Type B pancreatic cell (in vitro differentiated cells): ENCODE measurements around the gene RASA2. TPM values are rescaled to one million over a fixed set of nuclear protein-coding genes. Genes with fewer than 3 reads are reported as not detected.

ENCODE experiments used
- DNase-seq: peaks from one replicate; pipeline ENCODE4 v3.0.0; 2021; ENCODE audit warnings: mixed read lengths; ENCODE audit not compliant: unreplicated experiment; ENCODE audit errors: extremely low spot score
- H3K27ac Mint-ChIP-seq: 2 replicates; pipeline ENCODE4 v1.8.0; 2021; ENCODE audit warnings: mild to moderate bottlenecking, mixed read lengths
- H3K27me3 Mint-ChIP-seq: 2 replicates; pipeline ENCODE4 v1.8.0; 2021; ENCODE audit warnings: mixed read lengths
- H3K36me3 Mint-ChIP-seq: 2 replicates; pipeline ENCODE4 v1.8.0; 2021; ENCODE audit warnings: mixed read lengths
- H3K4me1 Mint-ChIP-seq: one replicate; pipeline ENCODE4 v1.8.0; 2021; ENCODE audit warnings: mixed read lengths; ENCODE audit not compliant: unreplicated experiment
- H3K4me3 Mint-ChIP-seq: 2 replicates; pipeline ENCODE4 v1.8.0; 2021; ENCODE audit warnings: mild to moderate bottlenecking, mixed read lengths
- H3K9me3 Mint-ChIP-seq: 2 replicates; pipeline ENCODE4 v1.8.0; 2021; ENCODE audit warnings: mixed read lengths
- total RNA-seq: library from RNA; stranded (reverse); gene quantifications from 2 replicates; pipeline ENCODE4 v1.2.1, GENCODE V29; 2021; ENCODE audit warnings: low replicate concordance
- TF ChIP-seq, protein P1 (sequence below): fragments of 200-600 bp; sonication (generic); conservative IDR thresholded peaks from 2 replicates; pipeline ENCODE4 v1.5.0; 2021; ENCODE audit warnings: antibody characterized with exemption, mild to moderate bottlenecking

RASA2 gene
- total RNA-seq, 1 donor from 2014 or later, result 20.3 TPM

DNA sequence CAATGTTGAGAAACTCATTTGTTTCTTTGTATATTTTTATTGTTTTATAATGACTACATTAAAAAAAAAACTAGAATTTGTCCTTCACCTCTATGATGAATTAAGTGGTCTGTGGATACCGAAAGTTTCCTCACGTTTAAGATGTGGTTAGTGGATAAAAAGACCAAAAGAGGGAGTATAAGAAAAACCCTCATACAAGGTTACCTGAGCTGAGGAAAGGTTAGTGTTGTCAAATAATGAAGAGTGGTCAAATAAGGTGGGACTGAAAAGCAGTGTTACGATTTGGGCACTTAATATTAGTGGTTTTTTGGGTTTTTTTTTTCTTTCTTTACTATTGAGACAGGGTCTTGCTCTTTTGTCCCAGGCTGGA, 21.2 kb downstream of the RASA2 start:
- no peak overlapping the region for H3K27ac Mint-ChIP-seq
- no peak overlapping the region for H3K4me3 Mint-ChIP-seq
- H3K36me3 Mint-ChIP-seq, result peaks cover 16% of the 10 kb centered on the region
- H3K4me1 Mint-ChIP-seq, result no peaks in the 10 kb centered on the region
- no peak for DNase-seq
- TF ChIP-seq, protein P1, sequence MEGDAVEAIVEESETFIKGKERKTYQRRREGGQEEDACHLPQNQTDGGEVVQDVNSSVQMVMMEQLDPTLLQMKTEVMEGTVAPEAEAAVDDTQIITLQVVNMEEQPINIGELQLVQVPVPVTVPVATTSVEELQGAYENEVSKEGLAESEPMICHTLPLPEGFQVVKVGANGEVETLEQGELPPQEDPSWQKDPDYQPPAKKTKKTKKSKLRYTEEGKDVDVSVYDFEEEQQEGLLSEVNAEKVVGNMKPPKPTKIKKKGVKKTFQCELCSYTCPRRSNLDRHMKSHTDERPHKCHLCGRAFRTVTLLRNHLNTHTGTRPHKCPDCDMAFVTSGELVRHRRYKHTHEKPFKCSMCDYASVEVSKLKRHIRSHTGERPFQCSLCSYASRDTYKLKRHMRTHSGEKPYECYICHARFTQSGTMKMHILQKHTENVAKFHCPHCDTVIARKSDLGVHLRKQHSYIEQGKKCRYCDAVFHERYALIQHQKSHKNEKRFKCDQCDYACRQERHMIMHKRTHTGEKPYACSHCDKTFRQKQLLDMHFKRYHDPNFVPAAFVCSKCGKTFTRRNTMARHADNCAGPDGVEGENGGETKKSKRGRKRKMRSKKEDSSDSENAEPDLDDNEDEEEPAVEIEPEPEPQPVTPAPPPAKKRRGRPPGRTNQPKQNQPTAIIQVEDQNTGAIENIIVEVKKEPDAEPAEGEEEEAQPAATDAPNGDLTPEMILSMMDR, result no peak
- no peaks in the 10 kb centered on the region for H3K9me3 Mint-ChIP-seq
- H3K27me3 Mint-ChIP-seq, result no peaks in the 10 kb centered on the region

DNA sequence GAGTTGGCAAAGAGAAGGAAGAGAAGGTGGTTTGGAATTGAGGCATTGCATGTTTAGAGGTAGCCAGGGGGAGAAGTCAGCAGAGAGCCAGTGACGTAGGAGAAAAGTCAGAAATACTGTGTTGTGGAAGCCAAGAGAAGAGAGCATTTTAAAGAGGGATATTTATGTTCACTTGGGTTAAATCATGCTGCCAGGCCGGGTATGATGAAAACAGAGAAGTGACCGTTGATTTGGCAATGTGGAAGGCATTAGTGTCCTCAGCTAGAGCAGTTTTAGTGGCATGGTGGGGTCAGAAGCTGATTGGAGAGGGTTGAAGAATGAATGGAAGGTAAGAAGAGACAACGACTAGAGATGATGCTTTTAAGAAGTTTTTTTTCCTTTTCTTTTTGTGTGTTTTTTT, 24.5 kb downstream of the RASA2 start:
- Mint-ChIP-seq H3K4me1 (no peaks in the 10 kb centered on the region), H3K27me3 (no peaks in the 10 kb centered on the region)
- TF ChIP-seq, protein P1, result no peak

DNA sequence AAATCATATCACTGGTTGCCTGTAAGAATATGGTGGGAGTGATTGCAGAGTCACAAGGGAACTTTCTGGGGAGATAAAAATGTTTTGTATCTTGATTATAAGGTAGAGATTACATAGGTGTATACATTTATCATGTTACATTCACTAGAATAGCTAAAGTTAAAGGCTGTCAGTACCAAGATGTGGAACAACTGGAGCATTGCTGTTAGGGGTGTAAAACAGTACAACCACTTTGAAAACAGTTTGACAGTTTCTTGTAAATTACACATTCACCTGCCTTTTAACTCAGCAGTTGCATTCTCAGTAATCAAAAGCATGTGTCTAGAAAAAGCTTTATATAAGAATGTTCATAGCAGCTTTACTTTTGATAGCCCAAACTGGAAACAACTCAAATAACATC, 27.6 kb downstream of the RASA2 start:
- DNase-seq, result no peak
- Mint-ChIP-seq H3K4me3 (no peak overlapping the region), H3K27ac (no peak overlapping the region), H3K36me3 (peaks cover 35% of the 10 kb centered on the region), H3K4me1 (no peaks in the 10 kb centered on the region), H3K27me3 (no peaks in the 10 kb centered on the region), H3K9me3 (no peaks in the 10 kb centered on the region)
- TF ChIP-seq, protein P1, result no peak

More for the DNA sequence above, 24.5 kb downstream of the RASA2 start:
- Mint-ChIP-seq H3K27ac (no peak overlapping the region), H3K36me3 (peaks cover 27% of the 10 kb centered on the region), H3K9me3 (no peaks in the 10 kb centered on the region), H3K4me3 (no peak overlapping the region)
- DNase-seq, result no peak

DNA sequence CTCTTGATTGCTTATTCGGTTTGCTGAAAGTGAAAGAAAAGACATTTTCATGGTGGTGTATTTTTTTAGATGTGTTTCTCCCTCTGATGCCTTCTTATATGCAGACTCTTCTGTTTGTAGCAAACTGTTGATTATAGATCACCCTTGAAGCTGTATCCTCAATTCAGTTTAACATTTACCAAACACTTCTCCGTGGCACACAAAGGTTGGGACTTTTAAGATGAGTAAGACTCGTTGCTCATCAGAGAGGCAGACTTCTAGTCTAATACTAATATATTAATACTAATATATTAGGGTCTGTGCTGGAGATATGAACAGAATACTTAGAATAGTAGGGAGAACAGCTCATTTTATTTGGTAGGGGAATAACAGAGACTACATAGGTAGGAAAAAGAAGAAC, 32.8 kb downstream of the RASA2 start:
- Mint-ChIP-seq H3K4me1 (no peaks in the 10 kb centered on the region), H3K36me3 (peaks cover 24% of the 10 kb centered on the region), H3K4me3 (no peak overlapping the region), H3K27ac (no peak overlapping the region), H3K9me3 (no peaks in the 10 kb centered on the region), H3K27me3 (no peaks in the 10 kb centered on the region)
- DNase-seq, result no peak
- TF ChIP-seq, protein P1, result no peak

DNA sequence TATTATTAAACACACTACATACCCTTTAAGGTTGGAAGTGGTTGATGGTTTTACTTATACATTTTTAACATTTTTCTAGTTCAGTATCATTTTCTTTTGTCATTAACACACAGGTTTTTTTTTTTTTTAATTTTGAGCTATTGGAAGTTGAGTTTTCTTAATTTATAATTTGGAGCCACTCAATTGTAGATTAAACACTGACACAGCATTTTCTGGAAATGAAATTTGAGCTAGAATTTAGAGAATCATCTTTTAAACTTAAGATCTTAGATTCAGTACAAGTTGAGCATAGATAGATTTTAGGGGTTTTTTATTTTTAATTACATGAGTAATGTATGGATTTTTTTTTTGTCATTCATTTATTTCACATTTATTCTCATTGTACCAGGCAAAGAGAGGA, 35.0 kb downstream of the RASA2 start:
- no peaks in the 10 kb centered on the region for H3K27me3 Mint-ChIP-seq
- TF ChIP-seq, protein P1, result no peak
- H3K4me3 Mint-ChIP-seq, result no peak overlapping the region
- no peaks in the 10 kb centered on the region for H3K4me1 Mint-ChIP-seq
- H3K27ac Mint-ChIP-seq, result no peak overlapping the region
- peaks cover 21% of the 10 kb centered on the region for H3K36me3 Mint-ChIP-seq
- DNase-seq, result no peak
- H3K9me3 Mint-ChIP-seq, result no peaks in the 10 kb centered on the region
